ENCODE results near the gene SPHK1.
A peak's percentile ranks its signal among the peaks of the same experiment; 100 is the strongest.

SPHK1 gene

DNA sequence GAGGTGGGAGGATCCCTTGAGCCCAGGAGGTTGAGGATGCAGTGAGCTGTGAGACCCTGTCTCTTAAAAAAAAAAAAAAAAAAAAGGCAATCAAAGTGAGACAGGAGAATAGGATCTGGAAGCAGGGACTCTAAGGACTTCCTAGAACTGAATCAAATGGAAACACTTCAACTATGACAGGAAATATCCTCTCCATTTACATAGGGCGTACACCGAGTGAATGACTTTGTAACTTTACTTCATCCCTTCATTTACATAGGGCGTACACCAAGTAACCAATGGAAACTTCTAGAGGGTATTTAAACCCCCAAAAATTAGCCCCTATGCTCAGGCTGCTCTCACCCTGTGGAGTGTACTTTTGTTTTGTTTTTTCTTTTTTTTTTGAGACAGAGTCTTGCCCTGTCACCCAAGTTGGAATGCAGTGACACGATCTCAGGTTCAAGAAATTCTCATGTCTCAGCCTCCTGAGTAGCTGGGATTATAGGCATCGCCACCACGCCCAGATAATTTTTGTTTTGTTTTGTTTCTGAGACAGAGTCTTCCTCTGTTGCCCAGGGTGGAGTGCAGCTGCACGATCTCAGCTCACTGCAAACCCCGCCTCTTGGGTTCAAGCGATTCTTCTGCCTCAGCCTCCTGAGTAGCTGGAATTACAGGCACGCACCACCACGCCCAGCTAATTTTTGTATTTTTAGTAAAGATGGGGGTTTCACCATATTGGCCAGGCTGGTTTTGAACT is 21.1 kb upstream of the SPHK1 start:
- DNase-seq: no peak

DNA sequence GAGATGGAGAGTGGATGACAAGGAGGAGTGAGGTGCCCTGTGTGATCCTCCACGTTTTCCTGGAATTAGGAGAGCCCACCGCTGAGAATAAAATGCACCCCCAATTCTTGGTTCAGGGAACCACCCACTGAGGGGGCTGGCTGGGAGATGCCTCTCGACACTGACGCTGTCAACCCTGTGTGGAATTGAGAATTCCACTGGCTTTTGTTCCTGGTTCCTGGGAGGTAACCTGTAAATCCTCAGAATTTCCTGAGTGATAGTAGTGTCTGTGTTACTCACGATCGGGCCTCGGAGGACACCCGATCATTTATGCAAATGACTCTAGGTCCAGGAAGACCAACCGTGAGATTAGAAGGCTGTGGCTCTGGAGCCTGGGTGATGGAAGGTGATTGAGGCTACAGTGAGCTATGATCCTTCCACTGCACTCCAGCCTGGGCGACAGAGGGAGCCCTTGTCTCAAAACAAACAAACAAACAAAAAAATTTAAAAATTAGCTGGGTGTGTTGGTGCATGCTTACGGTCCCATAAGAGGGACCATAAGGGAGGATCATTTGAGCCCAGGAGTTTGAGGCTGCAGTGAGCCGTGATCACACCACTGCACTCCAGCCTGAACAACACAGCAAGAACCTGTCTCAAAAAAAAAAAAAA is 19.0 kb upstream of the SPHK1 start:
- DNase-seq: no peak

DNA sequence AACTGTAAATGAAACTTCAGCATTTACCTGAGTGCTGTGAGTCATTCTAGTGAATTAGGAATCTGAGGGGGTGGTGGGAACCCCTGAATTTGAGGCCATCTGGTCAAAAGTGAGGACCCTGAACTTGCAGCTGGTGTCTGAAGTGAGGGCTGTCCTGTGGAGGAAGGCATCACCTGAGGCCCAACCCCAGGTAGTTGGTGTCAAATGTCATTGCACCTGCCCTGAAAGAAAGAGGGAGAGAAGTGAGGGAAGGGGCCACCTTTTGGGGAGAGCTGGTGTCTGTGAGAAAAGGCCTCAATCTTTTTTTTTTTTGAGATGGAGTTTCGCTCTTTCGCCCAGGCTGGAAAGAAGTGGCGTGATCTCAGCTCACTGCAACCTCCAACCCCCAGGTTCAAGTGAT is 18.2 kb upstream of the SPHK1 start:
- no peak for DNase-seq

DNA sequence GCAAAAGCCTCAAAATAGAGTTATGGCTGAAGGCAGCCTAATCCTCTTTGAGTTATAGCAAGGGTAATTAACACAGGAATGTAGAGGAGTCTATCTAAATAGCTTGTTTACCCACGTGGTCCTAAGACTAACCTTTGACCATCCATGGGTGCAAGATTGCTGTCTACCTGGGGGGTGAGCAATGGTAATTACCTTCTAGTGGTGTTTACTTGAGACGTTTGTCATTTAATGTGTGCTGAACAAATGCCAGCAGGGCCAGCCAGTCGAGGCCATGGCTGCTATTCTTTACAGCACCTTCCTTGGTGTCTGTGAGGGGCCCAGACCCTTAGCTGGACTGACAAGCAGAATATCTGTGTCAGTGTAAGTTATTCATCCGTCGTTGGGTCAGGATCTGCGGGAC is 16.8 kb upstream of the SPHK1 start:
- DNase-seq: no peak

DNA sequence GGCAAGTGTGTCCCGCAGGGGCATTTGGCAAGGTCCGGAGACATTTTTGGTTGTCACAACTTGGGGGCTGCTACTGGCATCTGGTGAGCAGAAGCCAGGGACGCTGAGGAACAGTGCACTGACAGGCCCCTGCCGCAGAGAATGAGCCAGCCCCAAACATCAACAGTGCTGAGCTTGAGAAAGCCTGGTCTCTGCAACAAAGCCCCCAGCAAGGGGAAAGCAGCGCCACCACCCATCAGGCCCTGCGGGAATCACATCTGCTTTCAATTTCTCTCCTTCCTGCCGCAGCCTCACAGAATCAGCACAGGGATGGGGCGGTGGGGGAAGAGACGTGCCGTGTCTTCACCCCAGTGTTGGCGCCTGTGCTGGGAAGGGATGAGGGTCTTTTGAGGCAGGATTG is 15.9 kb upstream of the SPHK1 start:
- DNase-seq: peak; percentile 58

DNA sequence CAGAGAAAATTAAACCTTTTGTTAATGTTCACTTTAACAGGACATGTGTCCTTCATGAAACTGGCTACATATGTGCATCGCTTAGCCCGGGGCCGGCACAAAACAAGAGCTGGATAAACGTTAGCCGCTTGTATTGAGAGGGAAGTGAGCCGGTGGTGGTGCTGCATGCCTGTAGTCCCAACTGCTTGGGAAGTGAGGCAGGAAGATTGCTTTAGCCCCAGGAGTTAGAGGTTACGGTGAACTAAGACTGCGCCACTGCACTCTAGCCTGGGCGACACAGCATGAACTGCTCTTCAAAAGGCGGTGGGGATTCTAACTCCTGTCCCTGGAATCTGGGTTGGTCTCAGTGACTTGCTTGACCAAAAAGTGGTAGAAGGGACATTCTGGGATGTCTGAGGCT is 15.0 kb upstream of the SPHK1 start:
- no peak for DNase-seq

DNA sequence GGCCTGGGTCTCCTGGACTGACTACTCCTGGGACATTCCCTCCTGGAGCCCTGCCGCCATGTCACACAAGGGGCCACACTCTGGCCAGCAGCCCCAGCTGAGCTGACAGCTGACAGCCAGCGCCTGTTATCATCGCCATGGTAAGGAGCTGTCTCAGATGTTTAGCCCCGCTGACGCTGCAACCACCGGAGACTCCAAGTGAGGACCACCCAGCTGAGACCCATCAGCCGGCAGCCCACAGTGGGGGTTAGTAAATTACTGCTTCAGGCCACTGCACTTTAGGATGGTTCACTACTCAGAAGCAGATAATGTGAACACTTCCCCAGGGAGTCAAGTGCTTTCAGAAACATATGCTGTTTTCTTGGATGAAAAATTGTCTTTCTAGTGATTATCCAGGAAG is 14.6 kb upstream of the SPHK1 start:
- peak; percentile 52 for DNase-seq

DNA sequence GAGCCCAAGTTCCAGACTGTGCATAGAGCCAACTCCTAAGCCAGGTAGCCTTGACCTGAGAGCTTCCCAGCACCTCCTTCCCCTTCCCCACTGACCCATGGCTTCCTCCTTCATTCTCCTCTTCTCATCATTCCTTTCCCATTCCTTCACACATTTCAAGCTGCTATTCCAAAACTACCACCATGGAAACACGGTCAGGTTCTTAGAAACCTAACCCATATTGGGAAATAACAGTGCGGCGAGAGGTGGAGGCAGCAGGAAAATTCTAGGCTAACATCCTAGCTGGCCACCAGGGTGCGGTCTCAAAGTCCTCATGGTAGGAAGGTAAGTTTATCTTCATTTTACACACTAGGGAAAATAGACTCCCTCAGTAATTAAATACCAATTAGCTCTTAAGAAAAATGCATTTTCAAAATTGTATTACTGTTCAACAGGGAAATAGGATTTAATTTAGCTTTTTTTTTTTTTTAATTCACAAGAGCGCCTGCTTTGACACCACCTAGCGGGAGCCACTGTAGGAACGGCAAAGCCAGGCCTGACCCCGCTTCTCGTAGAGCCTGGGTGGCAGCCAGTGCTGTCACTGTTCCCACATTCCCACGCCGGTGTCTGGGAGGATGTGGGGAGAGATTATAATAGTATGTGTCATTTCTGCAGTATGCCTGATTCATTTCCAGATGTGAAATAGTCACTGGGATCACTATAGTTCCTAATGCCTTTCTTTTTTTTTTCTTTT is 14.0 kb upstream of the SPHK1 start:
- DNase-seq: peak; percentile 50

DNA sequence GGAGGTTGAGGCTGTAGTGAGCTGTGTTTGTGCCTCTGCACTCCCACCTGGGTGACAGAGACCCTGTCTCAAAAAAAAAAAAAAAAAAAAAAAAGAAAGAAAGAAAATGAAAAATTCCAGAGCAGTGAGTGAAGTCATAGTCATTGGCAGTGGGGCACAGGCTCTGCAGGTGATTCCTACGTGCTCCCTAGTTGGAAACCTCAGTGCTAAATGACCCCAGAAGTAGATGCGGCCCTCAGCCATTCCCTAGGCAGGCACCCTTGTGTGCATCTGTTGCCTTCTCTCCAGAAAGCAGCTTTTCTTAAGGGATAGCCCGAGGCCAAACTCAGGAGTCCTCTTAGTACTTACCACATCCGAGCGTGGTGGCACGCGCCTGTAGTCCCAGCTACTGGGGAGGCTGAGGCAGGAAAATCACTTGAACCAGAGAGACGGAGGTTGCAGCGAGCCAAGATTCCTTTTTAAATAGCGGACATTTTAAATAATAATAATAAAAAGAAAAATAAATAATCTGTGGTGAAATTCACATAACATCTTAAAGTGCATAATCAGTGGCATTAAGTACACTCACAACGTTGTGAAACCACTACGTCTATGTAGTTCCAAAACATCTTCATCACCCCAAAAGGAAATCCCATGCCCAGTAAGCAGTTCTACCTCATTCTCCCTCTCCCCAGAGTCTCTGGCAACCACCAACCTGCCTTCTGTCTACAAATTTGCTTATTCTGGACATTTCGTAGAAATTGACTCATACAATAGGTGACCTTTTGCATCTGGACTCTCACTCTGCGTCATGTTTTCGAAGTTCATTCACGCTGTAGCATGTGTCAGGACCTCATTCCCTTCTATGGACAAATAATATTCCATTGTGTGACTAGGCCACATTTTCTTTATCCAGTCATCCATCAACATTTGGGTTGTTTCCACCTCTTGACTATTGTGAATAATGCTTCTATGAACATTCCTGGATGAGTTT is 12.5 kb upstream of the SPHK1 start:
- no peak for DNase-seq

DNA sequence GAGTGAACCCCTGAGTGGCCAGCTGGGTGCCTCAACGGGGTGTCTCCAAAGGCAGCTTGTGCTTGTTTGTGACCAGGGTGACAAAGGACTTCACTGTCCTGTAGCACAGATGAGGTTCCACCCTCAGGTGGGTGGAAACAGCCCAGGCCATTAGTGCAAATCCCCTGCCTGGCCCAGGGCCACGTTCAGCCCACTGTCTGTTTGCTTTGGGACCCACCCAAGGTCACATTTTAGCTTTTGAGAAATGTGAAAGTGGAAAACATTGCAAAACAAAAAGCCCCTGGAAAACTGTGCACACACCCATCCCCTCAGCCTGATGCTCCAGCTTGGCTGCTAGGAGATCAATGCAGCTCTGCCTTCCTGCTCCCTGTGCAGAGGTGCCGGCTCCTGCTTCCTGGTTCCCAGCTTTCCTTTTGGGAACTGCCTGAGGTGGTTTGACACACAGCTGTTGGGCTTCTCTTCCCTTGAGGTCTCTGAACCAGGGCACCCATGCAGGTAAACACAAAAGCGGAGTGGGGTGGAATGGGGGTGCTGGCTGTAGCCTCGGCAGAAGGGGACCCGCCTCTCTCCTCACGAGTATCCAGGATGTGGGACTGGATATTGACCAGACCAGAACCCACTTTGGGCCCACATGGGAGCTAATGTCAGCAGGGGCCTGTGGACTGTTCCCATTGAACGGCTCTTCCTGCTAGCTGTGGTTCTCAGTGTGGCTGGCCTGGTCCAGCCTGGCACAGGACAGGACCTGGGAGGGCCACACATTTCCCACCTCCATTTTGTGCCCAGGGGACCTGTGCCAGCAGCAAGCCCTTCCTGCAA is 7.9 kb upstream of the SPHK1 start:
- no peak for DNase-seq

DNA sequence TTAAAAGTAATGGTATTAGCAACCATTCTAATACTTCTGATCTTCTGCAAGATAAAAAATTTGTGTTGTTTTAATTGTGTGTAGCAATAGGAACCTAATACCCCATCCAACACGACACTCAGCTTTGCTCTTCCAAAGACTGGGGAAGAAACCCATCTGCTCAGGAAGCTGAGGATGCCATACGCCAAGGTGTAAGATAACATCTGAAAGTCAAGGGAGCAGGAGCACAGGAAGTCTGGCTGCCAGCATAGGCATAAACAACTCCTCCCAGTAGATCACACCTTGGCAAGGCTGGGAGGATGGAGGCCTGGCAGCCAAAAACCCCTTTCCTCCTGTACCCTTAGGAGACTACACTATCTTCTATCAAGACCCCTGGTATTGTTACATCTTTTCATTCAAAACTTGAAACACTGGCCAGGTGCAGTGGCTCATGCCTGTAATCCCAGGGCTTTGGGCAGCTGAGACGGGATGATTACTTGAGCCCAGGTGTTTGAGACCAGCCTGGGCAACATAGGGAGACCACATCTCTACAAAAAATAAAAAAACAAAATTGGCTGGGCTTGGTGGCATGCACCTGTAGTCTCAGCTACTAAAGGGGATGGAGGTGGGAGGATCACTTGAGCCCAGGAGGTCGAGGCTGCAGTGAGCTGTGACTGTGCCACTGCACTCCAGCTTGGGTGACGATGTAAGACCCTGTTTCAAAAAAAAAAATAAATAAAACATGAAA is 5.7 kb upstream of the SPHK1 start:
- no peak for DNase-seq

DNA sequence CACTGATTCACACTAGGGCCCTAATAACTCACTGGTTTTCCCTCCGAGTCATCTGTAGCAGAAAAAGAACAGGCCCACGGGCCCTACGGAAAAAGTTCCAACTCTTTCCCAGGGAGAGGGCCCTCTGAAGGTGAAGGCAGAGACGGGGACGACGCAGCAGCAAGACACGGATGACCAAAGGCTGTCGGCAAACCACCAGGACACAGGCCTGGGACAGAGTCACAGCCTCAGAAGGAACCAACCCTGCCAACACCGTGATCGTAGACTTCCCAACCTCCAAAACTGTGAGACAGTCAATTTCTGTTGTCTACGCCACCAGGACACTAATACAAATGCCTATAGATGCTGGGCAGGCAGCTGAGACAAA is 5.2 kb upstream of the SPHK1 start:
- no peak for DNase-seq

DNA sequence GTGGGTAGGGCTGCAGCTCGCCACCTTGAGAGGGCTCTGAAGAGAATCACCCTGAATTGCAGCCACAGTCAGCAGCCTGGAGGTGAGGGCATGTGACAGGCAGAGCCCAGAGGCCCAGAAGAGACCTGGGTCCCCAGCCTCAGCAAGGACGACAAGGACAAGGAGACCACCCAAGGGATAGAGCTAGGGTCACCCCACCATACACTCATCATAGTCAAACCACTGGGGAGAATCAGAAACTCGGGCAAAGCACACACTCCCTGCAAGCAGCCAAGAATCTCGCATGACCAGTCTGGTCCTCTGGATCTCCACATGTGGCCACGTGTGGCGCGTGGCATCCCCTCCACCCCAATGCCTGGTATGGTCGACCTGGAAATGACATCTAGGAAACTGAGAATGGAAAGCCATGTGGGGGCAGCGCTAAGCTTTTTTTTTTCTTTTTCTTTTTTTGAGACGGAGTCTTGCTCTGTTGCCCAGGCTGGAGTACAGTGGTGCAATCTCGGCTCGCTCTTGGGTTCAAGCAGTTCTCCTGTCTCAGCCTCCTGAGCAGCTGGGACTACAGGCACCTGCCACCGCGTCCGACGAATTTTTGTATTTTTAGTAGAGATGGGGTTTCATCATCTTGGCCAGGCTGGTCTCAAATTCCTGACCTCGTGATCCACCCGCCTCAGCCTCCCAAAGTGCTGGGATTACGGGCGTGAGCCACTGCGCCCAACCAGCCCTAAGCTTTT is 4.6 kb upstream of the SPHK1 start:
- no peak for DNase-seq

DNA sequence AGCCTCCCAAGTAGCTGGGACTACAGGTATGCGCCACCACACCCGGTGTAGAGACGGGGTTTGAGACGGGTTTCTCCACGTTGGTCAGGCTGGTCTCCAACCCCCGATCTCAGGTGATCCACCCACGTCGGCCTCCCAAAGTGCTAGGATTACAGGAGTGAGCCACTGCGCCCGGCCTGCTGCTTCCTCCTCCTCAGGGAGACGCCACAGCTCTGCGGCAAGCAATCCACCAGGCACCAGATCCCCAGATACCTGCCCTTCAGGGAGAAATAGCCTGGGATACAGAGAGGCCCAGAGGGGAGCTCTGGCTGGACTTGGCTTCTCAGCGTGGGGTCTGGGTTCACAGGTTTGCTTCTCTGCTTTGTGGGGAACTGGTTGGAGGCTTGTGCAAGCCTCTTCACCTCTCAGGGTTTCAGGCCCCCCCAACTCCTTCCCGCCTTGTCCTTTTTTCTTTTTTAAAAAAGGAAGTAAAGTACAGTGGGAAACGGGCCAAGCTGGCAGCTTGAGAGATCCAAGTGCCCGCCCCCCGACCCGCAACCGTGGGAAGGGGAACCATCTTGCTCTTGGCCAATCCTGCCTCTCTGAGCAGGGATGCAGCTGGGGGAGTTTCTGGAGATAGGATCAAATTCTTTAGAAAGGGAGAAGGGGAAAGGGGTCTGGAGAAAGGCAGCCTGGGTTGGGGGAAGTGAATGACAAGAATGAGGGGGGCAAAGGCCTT is 2.6 kb upstream of the SPHK1 start:
- DNase-seq: peak; percentile 88

DNA sequence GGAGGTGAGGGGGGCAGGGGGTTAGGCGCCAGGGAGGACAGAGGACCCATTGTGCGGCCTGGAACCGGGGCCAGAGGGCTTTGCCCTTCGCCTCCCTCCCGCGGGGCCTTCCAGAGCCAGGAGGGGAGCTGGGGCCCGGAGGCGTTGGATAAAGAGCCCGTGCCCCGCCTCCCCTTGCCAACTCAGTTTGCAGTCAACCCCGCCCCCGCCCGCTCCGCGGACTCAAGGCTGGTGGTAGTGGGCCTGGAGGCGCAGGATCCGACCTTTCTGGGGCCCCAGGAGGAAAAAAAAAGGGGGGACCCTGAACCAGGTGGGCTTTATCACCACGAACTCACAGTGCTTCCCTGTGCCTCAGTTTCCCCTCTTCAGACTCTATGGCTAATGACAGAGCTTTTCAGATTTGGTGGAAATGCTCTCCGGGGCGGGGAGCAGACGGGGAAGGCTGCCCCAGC is 2.0 kb upstream of the SPHK1 start:
- peak; percentile 98 for DNase-seq

DNA sequence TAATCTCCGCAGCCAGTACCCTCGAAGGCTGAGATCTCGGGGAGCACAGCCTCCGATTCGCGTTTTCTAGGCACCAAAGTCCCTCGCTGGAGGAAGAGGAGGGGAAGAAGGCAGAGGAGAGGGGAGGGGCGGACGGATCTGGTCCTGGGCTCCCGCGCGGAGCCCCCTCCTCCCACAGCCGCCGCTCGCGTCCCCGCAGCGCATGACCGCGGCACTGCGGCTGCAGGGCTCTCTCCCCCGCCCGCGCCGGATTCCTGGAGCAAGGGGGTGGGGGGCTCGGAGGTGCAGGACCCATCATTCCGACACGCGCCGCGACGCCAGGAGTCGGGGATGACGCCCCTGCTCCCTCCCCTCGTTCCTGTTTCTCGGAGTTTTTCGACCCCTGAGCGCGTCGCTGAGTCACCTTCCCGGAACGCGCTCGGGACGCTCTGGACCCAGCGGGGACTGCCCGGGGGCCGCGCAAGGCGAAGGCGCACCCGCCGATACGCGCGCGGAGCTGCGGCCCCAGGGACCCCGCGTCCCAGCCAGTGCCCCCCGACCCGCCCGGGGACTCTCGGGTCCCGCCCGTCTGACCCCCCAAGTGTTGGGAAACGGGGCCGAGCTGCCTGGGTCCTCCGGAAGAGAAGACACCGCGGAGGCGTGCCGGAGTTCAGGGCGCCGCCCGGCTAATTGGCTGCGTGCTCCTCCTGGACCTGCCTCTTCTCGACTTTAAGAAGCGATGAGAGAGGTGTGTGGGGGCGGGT is 1.4 kb upstream of the SPHK1 start:
- DNase-seq: peak; percentile 97

DNA sequence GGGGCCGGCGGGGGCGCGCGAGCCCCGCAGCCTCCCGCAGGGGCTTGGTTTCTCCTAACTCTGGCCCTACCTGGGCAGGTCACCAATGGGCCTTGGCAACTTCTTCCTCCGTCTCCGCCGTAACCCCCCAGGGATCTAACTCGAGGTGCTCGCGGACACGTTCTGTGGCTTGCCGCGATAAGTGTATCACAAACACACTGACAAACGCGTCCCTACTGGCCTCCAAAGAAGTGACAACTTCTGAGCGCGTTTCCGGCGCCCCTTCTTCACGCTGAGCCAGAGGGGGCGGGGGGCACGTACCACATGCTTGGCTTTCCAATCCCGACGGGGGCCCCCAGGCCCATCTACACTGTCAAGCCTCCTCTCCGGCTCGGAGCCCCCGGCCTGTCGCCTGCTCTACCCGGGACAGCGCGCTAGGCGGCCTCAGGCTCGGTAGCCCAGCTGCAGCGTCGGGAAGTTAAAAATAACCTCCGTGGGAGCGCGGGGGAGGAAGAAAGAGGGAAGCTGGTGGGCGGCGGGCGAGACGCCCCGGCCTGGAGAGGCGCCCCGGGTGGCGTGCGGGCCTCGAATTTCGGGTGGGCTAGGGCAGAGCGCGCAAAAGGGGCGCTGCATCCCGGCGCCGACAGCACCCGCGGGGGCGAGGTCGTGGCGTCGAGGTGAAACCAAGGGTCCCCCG is 725 bp upstream of the SPHK1 start:
- DNase-seq: peak; percentile 86
